T-helper 9 cell (primary cell): Measurements from ENCODE around the gene PAK4.

Experiments
- DNase-seq: peaks from one replicate; pipeline ENCODE4 v3.0.0-alpha.2; 2020

PAK4 gene

DNA sequence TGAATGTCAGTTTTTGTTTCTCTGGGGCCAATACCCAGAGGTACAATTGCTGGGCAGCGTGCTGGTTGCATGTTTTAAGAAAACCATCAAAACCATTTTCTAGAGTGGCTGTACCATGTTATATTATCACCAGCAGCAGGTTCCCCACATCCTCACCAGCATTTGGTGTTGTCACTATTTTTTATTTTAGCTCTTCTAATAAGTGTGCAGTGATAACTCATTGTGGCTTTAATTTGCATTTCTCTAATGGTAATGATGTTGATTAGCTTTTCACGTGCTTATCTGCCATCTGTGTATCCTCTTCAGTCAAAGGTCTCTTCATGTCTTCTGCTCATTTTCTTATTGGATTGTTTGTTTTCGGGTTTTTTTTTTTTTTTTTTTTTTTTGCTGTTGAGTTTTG lies 21.9 kb downstream of the PAK4 start:
- DNase-seq, result no peak

DNA sequence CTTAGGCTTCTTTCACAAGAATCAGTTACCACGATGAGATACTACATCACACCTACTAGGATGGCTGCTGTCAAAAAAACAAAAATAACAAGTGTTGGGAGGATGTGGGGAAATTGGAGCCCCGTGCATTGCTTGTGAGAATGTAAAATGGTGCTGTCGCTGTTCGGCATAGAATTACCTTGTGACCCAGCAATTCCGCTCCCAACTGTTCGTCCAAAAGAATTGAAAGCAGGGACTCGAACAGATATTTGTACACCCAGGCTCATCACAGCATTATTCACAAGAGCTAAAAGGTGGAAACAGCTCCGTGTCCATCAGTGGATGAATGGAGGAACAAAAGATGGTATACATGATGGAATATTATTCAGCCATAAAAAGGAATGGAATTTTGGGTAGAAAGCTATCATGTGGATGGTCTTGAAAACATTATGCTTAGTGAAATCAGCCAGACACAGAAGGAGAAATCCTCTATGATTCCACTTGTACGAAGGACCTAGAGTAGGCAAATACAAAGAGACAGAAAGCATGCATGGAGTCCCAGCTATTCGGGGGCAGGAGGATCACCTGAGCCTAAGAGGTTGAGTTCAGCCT lies 23.4 kb downstream of the PAK4 start:
- no peak for DNase-seq

DNA sequence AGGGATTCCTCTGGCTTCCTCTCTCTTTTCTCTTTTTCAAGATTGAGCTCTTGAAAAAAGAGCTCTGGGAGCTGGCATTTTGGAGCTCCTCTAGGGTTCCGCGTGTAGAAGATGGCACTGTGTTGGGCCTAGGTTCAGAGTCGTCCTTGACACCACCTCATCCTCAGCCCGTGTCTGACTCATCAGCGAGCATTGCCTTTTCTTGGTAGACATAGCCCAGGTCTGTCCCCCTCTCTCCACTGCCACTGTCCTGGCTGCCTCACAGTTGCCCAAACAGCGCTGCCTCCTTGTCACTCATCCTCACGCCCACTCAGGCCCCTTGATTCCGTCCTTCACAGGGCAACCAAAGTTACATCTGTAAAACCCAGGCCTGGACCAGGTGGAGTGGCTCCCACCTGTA lies 24.6 kb downstream of the PAK4 start:
- no peak for DNase-seq

DNA sequence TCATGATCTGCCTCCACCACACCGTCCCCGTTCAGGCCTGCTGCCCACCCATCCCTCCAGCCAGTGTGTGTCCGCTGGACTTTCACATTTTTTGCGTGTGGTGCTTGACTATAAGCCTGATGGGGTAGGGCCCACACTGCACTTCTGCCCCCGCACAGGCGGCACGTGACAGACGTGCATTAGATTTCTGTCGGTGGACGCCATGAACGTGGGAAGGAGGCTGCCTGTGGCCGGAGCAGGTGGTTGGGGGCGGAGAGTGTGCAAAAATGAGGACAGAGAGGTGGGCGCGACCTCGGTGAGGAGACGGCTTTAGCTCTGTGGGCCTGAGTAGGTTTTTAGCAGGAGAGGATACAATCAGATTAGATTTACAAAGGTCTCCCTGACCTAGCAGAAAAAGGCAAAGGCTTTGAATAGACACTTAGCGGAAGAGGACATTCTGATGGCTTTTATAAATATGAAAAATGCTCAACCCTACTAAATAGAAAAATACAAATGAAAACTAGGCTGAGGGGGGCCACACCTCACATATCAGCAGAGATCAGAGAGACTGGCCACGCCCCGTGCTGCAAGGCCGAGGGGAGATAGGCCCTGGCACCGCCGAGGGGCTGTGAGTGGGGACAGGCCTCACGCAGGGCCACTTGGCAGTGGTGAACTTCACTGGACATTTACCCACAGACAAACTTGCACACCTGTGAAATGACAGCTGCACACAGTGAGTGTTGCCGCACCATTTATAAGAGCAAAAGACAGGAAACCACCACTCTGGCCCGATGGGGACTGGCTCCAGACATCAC lies 25.4 kb downstream of the PAK4 start:
- no peak for DNase-seq

DNA sequence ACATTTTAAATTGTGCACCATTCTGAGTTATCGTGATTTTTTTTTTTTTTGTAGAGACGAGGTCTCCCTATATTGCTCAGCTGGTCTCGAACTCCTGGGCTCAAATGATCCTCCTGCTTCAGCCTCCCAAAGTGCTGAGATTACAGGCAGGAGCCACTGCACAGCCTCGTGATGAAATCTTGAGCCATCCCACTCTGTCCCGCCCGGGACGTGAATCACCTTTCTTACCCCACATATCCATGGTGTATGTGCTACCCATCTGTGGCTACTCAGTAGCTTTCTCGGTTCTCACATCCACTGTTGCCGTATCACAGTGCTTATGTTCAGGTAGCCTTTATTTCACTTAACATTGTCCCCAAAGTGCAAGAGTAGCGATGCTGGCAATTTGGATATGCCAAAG lies 26.5 kb downstream of the PAK4 start:
- no peak for DNase-seq

DNA sequence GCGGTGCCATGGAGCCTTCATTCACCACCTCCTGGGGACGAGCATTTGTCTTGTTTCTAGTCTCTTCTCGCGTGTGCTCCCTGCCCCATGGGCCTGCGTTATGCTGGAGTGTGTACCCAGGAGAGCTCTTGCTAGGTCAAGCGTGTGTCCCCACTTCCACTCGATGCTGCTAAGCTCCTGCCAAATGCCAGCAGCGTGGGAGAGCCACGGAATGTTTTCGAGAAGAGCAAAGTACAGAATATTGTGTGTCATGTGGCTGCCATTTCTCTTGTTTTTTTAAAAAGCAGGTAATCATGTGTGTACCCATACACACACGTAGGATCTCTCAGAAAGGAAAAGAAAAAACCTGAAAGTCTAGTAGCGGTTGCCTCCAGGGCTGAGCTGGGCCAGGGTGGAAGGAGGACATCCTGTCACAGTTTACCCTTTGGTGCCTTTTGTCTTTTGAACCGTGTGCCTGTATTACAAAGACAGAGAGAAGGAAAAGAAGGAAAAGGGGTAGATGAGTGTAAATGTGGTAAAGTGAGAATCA lies 28.6 kb downstream of the PAK4 start:
- DNase-seq, result no peak

DNA sequence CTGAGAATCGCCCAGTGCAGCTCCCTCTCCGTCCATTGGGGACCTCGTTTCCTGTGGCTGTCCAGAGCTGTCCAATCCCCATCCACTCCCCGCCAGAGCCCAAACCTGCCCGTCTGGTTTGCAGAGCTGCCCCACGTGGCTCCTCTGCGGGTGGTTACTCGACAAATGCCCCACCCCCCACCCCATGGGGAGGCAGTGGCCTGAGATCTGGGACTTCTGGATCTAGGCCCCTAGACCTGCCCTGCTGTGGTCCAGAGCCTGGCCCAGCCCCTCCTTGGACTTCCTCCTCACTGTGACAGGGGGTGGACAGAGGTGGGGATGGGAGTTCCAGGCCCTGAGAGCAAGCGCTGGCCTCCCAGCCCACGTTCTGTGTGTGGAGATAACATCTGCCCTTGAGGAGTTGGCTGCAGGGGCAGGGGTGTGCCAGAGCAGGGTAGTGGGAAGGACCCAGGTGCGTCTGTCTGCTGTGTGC lies 29.1 kb downstream of the PAK4 start:
- DNase-seq, result no peak

DNA sequence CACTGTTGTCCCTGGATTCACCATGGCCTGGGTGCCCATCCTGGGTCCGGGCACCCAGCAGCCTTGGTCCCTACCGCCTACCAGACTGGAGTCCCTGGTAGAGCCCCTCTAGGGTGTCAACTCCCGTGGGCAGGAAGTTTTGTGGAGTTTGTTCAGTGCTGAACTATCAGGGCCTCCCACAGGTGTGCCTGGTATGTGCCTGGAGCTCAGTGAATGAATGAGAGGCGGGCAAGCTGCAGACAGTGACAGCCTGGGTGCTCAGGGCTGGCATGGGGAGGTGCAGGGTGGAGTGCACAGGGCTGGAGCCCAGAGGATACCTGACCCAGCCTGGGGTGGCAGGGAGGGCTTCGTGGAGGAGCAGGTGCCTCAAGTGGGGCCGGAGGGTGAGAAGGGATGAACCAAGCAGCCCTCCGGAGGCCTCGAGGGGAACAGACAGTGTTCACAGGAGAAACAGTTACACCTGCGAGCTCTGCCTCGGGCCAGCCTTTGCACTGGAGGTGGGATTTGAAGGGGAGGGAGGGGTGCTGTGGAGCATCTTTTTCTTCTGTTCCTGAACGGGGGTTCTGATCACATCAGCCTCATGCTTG lies 29.6 kb downstream of the PAK4 start:
- DNase-seq, result no peak

DNA sequence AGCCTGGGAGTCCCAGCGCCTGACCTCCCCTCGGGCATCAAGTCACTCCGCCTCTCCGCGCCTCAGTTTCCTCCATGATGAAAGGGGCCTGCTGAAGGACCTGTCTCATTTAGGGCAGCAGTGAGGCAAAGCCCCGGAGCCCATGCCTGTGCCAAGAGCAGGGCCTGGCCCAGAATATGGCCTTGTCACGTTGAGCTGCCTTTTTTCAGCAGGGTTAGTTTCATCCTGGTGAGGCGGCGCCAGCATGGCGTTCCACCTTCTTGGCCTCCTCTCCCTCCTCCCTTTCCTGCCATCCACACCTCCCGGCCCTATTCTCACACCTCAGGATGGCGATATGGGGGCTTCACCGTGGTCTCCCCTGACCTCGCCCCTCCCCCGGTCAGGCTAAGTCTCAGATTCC lies 30.2 kb downstream of the PAK4 start:
- DNase-seq, result no peak

DNA sequence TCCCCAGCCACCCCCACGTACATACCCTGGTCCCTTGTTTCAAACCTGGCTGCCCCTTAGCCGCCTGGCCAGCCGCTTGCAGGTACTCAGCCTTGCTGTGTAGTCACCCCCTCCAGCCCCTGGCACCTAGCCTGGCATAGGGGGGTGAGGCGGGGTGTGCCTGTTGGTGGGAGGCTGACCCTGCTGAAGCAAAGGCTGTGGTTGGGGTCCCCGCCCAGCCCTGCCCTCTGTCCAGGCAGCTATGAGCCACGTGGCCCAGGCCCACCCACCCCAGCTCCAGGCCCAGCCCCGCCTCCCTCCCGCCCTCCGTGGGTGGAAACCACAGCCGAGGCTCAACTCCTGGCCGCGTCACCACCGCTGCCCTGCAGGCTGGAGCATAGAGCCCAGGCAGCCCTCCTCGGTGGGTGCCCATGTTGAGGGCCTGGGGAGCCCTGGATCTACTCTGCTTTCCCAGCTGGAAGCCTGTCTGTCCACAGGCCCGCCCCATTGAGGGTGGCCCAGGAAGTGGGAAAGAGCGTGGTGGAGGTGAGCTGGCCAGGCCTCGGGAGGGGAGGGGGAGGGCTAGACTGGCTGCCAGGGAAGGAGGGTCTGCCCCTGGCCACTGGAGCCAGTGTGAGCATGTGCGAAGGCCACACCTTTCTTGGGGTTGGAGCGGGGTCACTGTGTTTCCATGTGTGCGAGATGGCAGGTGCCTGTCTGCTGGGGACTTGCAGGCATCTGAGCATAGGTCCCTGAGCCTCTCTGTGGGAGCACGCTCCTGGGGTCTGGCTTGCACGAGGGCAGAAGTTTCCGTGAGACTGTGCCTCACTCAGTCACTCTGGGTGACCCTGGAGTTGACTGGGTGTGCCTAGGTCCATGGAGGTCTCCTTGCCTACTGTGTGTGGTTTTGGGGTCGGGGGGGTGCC lies 31.0 kb downstream of the PAK4 start:
- no peak for DNase-seq

DNA sequence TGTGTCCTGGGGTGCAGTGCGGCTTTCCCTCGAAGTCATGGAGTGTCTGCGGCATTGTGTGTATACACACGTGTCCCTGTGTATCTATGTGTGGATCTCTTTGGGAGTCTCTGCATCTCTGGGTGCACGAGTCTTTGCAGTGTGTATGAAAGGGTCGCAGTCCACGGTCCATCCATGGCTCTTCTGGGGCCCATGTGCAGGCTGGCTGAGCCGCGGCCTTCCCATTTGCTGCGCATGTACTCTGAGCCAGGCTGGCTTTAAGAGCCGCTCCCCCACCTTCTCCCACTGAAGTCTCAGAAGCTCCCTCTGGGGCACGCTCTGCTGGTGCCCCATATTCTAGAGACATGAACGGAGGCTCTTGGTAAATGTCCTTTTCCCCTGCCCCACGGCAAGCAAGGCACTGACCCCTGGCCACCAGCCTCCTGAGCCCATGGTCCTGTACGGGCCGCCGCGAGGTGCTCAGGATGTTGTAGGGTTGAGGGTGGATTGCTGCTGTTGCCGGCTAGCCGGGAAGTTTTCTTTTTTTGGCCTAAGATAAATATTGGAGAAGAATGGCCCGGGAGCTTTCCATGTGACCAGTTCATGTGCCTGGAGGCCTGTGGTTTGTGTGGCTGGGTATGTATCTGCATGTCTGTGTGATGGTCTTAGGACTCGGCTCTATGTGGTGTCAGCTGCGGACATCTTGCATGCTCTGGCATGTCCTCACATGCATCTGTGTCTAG lies 31.9 kb downstream of the PAK4 start:
- no peak for DNase-seq

DNA sequence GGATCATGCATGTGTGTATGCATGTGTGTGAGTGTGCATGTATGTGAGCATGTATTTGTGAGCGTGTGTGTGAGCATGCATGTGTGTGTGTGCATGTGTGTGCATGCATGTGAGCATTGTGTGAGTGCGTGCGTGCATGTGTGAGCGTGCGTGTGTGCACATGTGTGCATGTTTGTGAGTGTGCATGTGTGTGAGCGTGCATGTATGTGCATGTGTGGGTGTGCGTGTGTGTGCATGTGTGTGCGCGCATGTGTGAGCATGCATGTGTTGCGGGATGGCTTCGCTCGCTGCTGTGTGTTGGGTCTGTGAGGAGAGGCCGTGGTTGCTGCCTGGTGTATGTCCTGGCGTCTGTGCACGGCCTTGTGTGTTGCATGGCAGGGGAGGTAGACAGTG lies 32.4 kb downstream of the PAK4 start:
- no peak for DNase-seq

DNA sequence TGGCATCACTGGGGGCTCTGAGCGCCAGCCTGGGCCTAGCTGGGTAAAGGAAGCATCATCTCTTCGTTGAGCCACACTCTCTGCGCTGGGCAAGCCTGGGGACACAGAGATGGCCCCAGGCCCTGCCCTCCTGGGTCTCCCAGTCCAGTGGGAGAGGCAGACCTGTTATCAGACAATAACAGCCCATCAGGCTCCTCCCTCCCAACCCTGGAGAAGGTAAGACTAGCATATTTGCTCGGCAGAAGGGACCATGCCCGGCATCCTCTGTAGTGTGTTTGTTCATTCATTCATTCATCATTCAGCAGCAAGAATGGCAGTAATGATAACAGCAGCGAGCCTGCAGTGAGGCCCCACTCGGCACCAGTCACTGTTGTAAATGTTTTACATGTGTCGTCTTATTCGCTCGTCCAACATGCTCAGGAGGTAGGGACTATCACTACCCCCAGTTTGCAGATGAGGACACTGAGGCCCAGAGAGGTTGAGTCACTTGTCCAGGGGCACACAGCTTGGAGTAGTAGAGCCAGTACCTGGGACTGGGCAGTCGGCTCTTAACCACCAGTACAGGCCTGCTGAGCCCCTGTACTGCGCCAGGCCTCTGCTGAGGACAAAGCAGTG lies 33.2 kb downstream of the PAK4 start:
- DNase-seq, result no peak

DNA sequence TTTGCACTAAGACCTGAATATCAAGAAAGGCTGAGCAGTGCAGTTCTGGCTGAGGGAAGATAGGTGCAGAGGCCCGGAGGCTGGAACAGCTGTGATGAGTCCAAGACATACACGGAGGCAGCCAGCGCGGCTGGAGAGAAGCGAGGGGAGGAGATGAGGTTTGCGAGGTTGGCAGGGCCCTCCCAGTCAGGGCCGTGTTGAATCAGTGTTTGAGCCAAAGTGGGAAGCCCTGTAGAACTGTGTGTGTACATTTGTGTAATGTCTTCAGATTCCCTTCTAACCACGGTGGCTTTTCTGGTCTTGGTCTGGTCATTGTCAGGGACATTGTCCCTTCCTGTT lies 34.9 kb downstream of the PAK4 start:
- DNase-seq, result no peak

DNA sequence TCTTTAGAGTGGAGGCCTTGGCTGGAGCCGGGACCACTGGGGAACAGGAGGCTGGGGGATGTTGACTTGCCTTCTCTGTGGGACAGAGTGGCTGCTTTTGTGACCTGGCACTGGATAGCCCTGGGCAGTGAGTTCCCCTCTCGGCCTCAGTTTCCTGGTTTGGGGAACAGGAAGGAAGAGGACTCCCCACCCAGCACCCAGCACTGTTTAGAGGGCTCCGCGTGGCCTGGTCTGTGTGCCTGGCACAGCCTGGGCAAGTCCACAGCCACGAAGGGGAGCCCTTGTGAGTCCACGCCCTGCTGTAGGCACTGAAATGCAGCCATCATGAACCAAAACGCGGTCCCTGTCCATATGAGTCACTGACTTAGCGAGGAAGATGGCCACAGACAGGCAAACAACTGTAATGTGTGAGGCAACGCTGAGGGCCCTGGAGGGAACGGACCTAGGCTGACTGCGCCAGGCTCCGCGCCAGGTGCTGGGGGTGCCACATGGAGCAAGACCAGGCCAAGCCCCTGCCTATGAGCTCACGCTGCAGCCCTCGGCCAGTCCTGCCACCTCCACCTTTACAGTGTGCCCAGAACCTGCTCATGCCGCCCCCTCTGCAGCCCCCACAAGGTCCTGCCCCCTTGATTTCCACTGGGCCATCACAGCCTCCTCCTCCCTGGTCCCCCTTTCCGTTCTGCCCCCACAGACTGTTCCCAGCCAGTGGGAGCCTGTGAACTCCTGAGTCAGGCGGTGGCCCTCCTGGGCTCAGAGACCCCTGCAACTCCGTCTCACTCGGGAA lies 35.5 kb downstream of the PAK4 start:
- no peak for DNase-seq

DNA sequence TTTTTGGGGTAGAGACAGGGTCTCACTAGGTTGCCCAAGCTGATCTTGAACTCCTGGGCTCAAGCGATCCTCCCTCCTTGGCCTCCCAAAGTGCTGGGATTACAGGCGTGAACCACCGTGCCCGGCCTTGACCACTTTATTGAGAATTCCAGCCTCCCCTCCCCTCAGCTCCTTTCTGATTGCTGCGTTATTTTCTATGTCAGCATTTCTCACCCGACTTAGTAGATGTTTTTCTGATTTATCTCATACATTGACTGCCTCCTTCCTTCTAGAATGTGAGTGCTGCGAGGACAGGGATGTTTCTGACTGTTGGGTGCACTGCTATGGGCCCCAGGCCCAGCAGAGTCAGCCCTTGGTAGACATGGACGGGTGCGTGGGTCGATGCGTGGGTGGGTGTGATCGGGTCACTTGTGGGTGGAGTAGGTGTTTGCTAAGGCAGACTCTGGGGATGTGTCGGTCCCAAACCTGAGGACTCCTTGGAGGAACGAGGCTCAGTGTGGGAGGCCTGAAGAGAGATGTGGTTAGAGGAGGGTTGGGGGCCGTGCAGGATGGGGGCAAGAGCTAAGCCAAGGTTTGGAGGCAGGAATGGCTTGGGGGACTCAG lies 37.0 kb downstream of the PAK4 start:
- DNase-seq, result no peak

DNA sequence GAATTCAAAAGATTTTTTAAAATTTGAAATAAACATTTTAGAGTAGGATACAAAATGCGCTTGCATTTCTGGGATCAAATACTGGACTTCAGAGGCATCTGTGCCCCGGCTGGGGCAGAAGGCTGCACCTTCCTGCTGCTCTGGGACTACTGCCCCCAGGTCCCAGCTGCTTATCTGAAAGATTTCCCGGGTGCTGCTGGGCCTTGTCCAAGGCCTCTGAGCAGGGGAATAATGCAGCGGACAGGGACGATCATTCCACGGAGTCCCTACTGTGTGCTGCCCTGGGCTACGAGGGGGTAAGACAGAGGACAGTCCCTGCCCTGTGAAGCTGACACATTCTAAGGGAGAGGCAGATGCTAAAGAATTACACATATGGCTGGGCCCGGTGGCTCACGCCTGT lies 38.0 kb downstream of the PAK4 start:
- DNase-seq, result no peak

DNA sequence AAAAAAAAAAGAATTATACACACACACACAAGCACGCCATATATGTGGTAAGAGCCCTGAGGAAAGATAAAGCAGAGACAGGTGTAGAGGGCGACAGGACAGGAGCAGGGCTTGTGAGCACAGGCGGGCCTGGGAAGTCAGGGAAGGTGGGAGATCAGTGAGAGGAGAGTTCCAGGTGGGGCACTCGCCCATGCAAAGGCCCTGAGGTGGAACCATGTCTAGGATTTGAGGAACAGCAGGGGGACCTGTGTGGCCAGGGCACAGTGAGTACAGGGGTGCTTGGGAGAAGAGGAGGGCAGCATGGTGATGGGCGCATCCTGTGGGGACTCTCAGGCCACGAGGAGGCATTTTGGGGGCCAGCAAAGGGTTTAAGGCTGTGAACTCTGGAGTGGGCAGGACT lies 38.7 kb downstream of the PAK4 start:
- no peak for DNase-seq

DNA sequence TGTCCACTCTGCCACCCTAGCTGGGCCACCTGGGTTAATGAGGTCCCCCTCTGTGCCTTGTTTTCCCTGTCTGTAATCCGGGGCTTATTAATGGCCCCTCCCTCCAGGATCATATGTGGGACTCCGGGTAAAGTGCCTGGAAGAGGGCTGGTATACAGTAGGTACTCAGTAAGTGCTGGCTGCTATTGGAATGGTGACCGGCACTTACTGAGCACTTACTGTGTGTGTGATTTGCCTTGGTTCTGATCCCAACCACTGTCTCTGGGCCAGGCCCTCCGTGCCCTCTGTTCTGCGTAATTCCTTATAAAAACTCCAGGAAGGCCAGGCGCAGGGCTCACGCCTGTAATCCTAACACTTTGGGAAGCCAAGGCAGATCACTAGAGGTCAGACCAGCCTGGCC lies 40.3 kb downstream of the PAK4 start:
- no peak for DNase-seq

DNA sequence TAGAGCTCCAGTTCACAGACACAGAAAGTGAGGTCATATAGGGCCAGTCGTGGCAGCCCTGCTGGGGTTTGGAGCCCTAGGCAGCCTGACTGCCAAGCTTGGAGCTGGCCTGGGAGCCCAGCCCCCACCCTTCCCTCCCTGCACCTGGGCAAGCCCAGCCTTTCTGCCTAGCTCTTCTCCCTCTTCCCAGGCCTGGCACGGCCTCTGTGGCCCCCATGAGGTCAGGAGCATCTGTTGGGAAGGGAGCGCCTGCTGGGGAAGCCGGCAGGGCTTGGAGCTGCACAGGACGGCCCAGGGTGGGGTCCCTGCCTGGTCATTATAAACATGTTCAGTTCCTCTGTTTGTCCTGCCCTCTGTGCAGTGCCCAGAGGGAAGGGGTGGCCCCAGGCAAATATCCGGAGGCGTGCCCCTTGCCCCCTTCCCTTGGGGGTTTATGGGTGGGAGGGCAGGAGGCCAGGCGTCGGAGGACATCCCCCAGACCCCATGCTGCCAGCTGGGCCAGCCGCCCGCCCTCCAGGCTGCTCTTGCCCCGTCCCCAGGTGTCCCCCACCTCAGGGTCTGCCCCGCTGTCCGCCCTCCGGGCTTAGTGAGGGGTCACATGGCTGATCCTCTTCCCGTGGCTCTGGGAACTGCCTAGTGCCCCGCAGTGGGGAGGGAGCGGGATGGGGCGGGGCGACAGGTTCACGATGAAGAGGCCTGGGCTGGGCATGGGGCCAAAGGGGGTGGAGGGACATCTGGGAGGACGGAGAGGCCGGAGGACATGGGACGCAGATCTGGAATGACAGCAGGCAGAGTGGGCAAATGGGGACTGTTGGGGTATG lies 41.2 kb downstream of the PAK4 start:
- no peak for DNase-seq
